Glutamatergic neuron (in vitro differentiated cells): Measurements from ENCODE around the gene CHM. TPM values are rescaled to one million over a fixed set of nuclear protein-coding genes. Genes with fewer than 3 reads are reported as not detected.
"Not testable (repeated sequence)": the region's sequence is repeated elsewhere in the genome, so short reads cannot be mapped to it uniquely, and the experiment has no call there.

Experiments
- DNase-seq: peaks from one replicate; pipeline ENCODE4 v3.0.0; 2022
- H3K27ac Mint-ChIP-seq: one replicate; pipeline ENCODE4 v1.8.0; 2020; ENCODE audit warnings: mild to moderate bottlenecking, mixed read lengths, inconsistent platforms; ENCODE audit not compliant: unreplicated experiment
- H3K27me3 Mint-ChIP-seq: one replicate; pipeline ENCODE4 v1.8.0; 2020; ENCODE audit warnings: mild to moderate bottlenecking, moderate library complexity, mixed read lengths, inconsistent platforms; ENCODE audit not compliant: unreplicated experiment
- H3K36me3 Mint-ChIP-seq: one replicate; pipeline ENCODE4 v1.8.0; 2020; ENCODE audit warnings: mild to moderate bottlenecking, mixed read lengths, inconsistent platforms; ENCODE audit not compliant: unreplicated experiment
- H3K4me1 Mint-ChIP-seq: one replicate; pipeline ENCODE4 v1.8.0; 2020; ENCODE audit warnings: mild to moderate bottlenecking, low read depth, mixed read lengths, inconsistent platforms; ENCODE audit not compliant: unreplicated experiment
- H3K4me3 Mint-ChIP-seq: one replicate; pipeline ENCODE4 v1.8.0; 2020; ENCODE audit warnings: mild to moderate bottlenecking, mixed read lengths, inconsistent platforms; ENCODE audit not compliant: unreplicated experiment
- H3K9me3 Mint-ChIP-seq: one replicate; pipeline ENCODE4 v1.8.0; 2020; ENCODE audit warnings: mild to moderate bottlenecking, moderate library complexity, mixed read lengths, inconsistent platforms; ENCODE audit not compliant: unreplicated experiment
- CTCF ChIP-seq: fragments of 200-600 bp; sonication (generic); IDR thresholded peaks from one replicate; pipeline ENCODE4 v1.5.0; 2021; ENCODE audit not compliant: partially characterized antibody, unreplicated experiment
- total RNA-seq: library from RNA; stranded (reverse); fragmentation: NEBNext Ultra II Directional; extraction: Animal tissue kit (Norgen Biotek cat#: 25700); gene quantifications from one replicate; pipeline ENCODE4 v1.2.1, GENCODE V29; 2021; ENCODE audit not compliant: unreplicated experiment

Gene CHM
- total RNA-seq, 1 donor from 2014 or later = 25.2 TPM

- no peaks in the 10 kb centered on the region for H3K4me1 Mint-ChIP-seq
- no peak for DNase-seq
- no peaks in the 10 kb centered on the region for H3K9me3 Mint-ChIP-seq
- no peak for TF ChIP-seq CTCF
- no peak overlapping the region for H3K4me3 Mint-ChIP-seq
- no peaks in the 10 kb centered on the region for H3K36me3 Mint-ChIP-seq
- no peaks in the 10 kb centered on the region for H3K27me3 Mint-ChIP-seq
- no peak overlapping the region for H3K27ac Mint-ChIP-seq
Observed at GRCh38 chrX:85963736-85964135, 83.6 kb downstream of the CHM start.

GRCh38 chrX:85955510-85955909 lies 91.8 kb downstream of the CHM start:
- Mint-ChIP-seq H3K9me3 (peaks cover 9% of the 10 kb centered on the region), H3K27me3 (no peaks in the 10 kb centered on the region), H3K27ac (no peak overlapping the region), H3K4me1 (no peaks in the 10 kb centered on the region), H3K4me3 (no peak overlapping the region), H3K36me3 (peaks cover 6% of the 10 kb centered on the region)
- no peak for DNase-seq
- no peak for TF ChIP-seq CTCF

DNA sequence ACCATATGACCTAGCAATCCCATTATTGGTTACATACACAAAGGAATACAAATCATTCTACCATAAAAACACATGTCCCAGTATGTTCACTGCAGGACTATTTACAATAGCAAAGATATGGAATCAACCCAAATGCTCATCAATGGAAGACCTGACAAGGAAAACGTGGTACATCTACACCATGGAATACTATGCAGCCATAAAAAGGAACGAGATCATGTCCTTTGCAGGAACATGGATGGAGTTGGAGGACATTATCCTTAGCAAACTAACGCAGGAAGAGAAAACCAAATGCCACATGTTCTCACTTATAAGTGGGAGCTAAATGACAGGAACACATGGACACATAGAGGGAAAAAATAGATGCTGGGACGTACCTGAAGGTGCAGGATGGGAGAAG lies 102.6 kb downstream of the CHM start:
- not testable (repeated sequence) for H3K4me1 Mint-ChIP-seq, H3K27me3 Mint-ChIP-seq, H3K9me3 Mint-ChIP-seq, H3K4me3 Mint-ChIP-seq, DNase-seq, H3K27ac Mint-ChIP-seq
- H3K36me3 Mint-ChIP-seq = peaks cover 16% of the 10 kb centered on the region

- DNase-seq = no peak
- Mint-ChIP-seq H3K4me1 (no peaks in the 10 kb centered on the region), H3K4me3 (no peak overlapping the region), H3K36me3 (peaks cover 16% of the 10 kb centered on the region), H3K9me3 (peaks cover 2% of the 10 kb centered on the region), H3K27ac (no peak overlapping the region), H3K27me3 (no peaks in the 10 kb centered on the region)
- TF ChIP-seq CTCF = no peak
Observed at GRCh38 chrX:85941275-85941674, 106.1 kb downstream of the CHM start.

- not testable (repeated sequence) for H3K27ac Mint-ChIP-seq, H3K27me3 Mint-ChIP-seq, H3K4me1 Mint-ChIP-seq, H3K4me3 Mint-ChIP-seq, H3K36me3 Mint-ChIP-seq, DNase-seq, H3K9me3 Mint-ChIP-seq
Observed at GRCh38 chrX:85939942-85940341, 107.4 kb downstream of the CHM start.

DNA sequence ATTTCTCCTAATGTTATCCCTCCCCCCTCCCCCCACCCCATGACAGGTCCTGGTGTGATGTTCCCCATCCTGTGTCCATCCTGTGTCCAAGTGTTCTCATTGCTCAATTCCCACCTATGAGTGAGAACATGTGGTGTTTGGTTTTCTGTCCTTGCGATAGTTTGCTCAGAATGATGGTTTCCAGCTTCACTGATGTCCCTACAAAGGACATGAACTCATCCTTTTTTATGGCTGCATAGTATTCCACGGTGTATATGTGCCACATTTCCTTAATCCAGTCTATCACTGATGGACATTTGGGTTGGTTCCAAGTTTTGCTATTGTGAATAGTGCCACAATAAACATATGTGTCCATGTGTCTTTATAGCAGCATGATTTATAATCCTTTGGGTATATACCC lies 113.0 kb downstream of the CHM start:
- not testable (repeated sequence) for DNase-seq, H3K9me3 Mint-ChIP-seq, H3K4me1 Mint-ChIP-seq

GRCh38 chrX:85930099-85930498 lies 117.3 kb downstream of the CHM start:
- no peaks in the 10 kb centered on the region for H3K36me3 Mint-ChIP-seq
- no peaks in the 10 kb centered on the region for H3K9me3 Mint-ChIP-seq
- no peak overlapping the region for H3K4me3 Mint-ChIP-seq
- H3K27me3 Mint-ChIP-seq = no peaks in the 10 kb centered on the region
- H3K4me1 Mint-ChIP-seq = no peaks in the 10 kb centered on the region
- DNase-seq = no peak
- H3K27ac Mint-ChIP-seq = no peak overlapping the region
- no peak for TF ChIP-seq CTCF

More for the DNA sequence above, 113.0 kb downstream of the CHM start:
- H3K4me3 Mint-ChIP-seq, H3K27me3 Mint-ChIP-seq, H3K27ac Mint-ChIP-seq, H3K36me3 Mint-ChIP-seq: not testable (repeated sequence)
